Naive thymus-derived CD4-positive, alpha-beta T cell (primary cell): ENCODE measurements around the gene CCDC127. TPM values are rescaled to one million over a fixed set of nuclear protein-coding genes. Genes with fewer than 3 reads are reported as not detected.
"Not testable (repeated sequence)": the region's sequence is repeated elsewhere in the genome, so short reads cannot be mapped to it uniquely, and the experiment has no call there.

Source experiments
- ATAC-seq: fragments of 150-1000 bp; cut with Tn5 transposase; 2 replicates; pipeline ENCODE4 v1.10.0; 2021; ENCODE audit warnings: mild to moderate bottlenecking, moderate library complexity
- CTCF ChIA-PET: fragments of 350-600 bp; sonication (Branson Sonifier 250); formaldehyde crosslinking; loops from one replicate; lab custom pipeline; 2021; ENCODE audit warnings: antibody characterized with exemption; lab: Charles Lee
- POLR2A ChIA-PET: fragments of 350-600 bp; sonication (Branson Sonifier 250); formaldehyde crosslinking; loops from one replicate; lab custom pipeline; 2021; ENCODE audit warnings: antibody characterized with exemption, inconsistent platforms; lab: Charles Lee
- DNase-seq, 9 donors: peaks; one replicate each; pipeline versions ENCODE4 v3.0.0 to v3.0.0-alpha.2; 2020 to 2022; ENCODE audit warnings: mixed read lengths in 1 of 9
- H3K27ac ChIP-seq: one replicate; pipeline ENCODE4 v1.7.0; 2013; ENCODE audit warnings: mild to moderate bottlenecking, low read depth, low read length, moderate library complexity
- H3K27me3 ChIP-seq, 2 donors: one replicate each; pipeline ENCODE4 v1.7.0; 2013; ENCODE audit warnings: low read length in 2 of 2, mild to moderate bottlenecking in 2 of 2, moderate library complexity in 2 of 2; ENCODE audit not compliant: control insufficient read depth in 2 of 2, insufficient read depth in 2 of 2
- H3K36me3 ChIP-seq, 3 experiments: 1 replicate in 2 of 3; 2 replicates in 1 of 3; pipeline ENCODE4 v1.7.0; 2013; ENCODE audit warnings: low read length in 3 of 3, mild to moderate bottlenecking in 3 of 3, moderate library complexity in 1 of 3; ENCODE audit not compliant: insufficient read depth in 3 of 3, control insufficient read depth in 2 of 3
- H3K4me1 ChIP-seq, 2 donors: one replicate each; pipeline ENCODE4 v1.7.0; 2013; ENCODE audit warnings: low read length in 2 of 2, mild to moderate bottlenecking in 2 of 2, moderate library complexity in 1 of 2; ENCODE audit not compliant: control insufficient read depth in 2 of 2, insufficient read depth in 2 of 2
- H3K4me3 ChIP-seq: 2 replicates; pipeline ENCODE4 v1.7.0; 2013; ENCODE audit warnings: mild to moderate bottlenecking, low read length
- H3K9me3 ChIP-seq, 3 experiments: 1 replicate in 2 of 3; 2 replicates in 1 of 3; pipeline ENCODE4 v1.7.0; 2013; ENCODE audit warnings: low read length in 3 of 3; ENCODE audit not compliant: control insufficient read depth in 2 of 3
- H3K27ac Mint-ChIP-seq, 9 donors: one replicate each; pipeline ENCODE4 v1.8.0; 2020 to 2022; ENCODE audit warnings: mixed read lengths in 9 of 9, mild to moderate bottlenecking in 8 of 9, moderate library complexity in 5 of 9, inconsistent platforms in 2 of 9
- H3K27me3 Mint-ChIP-seq, 5 donors: one replicate each; pipeline ENCODE4 v1.8.0; 2021 to 2022; ENCODE audit warnings: mixed read lengths in 5 of 5, mild to moderate bottlenecking in 1 of 5
- H3K36me3 Mint-ChIP-seq, 5 donors: one replicate each; pipeline ENCODE4 v1.8.0; 2020 to 2022; ENCODE audit warnings: mixed read lengths in 5 of 5, mild to moderate bottlenecking in 3 of 5, inconsistent platforms in 1 of 5
- H3K4me1 Mint-ChIP-seq, 7 donors: one replicate each; pipeline ENCODE4 v1.8.0; 2020 to 2022; ENCODE audit warnings: mixed read lengths in 7 of 7, mild to moderate bottlenecking in 3 of 7, inconsistent platforms in 1 of 7
- H3K4me3 Mint-ChIP-seq, 10 donors: one replicate each; pipeline ENCODE4 v1.8.0; 2020 to 2022; ENCODE audit warnings: mild to moderate bottlenecking in 10 of 10, mixed read lengths in 10 of 10, moderate library complexity in 6 of 10, inconsistent platforms in 2 of 10
- H3K9me3 Mint-ChIP-seq, 11 donors: one replicate each; pipeline ENCODE4 v1.8.0; 2020 to 2022; ENCODE audit warnings: mixed read lengths in 11 of 11, mild to moderate bottlenecking in 4 of 11, inconsistent platforms in 1 of 11, moderate library complexity in 1 of 11
- intact Hi-C, 2 donors: fragments of 100-400 bp; cut with micrococcal nuclease; formaldehyde crosslinking; loops; one replicate each; pipeline ENCODE4 v1.15.1; 2023
- polyA plus RNA-seq, 2 donors: library from polyadenylated mRNA; unstranded; fragments of 300-500 nt; fragmentation: Illumina TruSeq; gene quantifications; one replicate each; pipeline ENCODE4 v1.2.3, GENCODE V29; 2021
- total RNA-seq, 6 experiments: library from RNA in 5 of 6; stranded (reverse) in 5 of 6; gene quantifications; 1 replicate in 5 of 6; 2 replicates in 1 of 6; pipeline ENCODE4 v1.2.3 and lab custom pipeline; 2021 to 2026

The CCDC127 gene
- total and polyA plus RNA-seq, 7 experiments from 2014 or later: 2.9 to 9.7 (median 5.6) TPM

GRCh38 chr5:218457-219291 is 721 bp upstream of the CCDC127 start:
- peak overlapping the region; percentile 92 for H3K27ac ChIP-seq
- intact Hi-C loops: loop anchor here (1.0 to 5.0 kb wide), 6 partner anchors 24 to 225 kb away; partner anchors contain the start of genes EXOC3 (in 2 of the 2) and PDCD6 (in 1 of the 2)
- ATAC-seq: peak; percentile 12
- no peaks in the 10 kb centered on the region for H3K9me3 Mint-ChIP-seq
- peaks cover 0 to 14% (median 0%) of the 10 kb centered on the region in 3 experiments for H3K36me3 ChIP-seq
- peaks cover 13 to 14% of the 10 kb centered on the region in 2 donors for H3K4me1 ChIP-seq
- H3K4me3 Mint-ChIP-seq: peak overlapping the region; percentile 93 to 97 (median 96)
- H3K4me3 ChIP-seq: peak overlapping the region; percentile 65
- peak overlapping the region; percentile 87 to 96 (median 94) for H3K27ac Mint-ChIP-seq
- POLR2A ChIA-PET: interaction anchor here (0.6 to 3.8 kb wide), 9 partner anchors 16 to 1582 kb away, joined by 3 to 27 read pairs (median 4); partner anchors contain the start of genes LRRC14B, NDUFS6 and PDCD6
- H3K27me3 ChIP-seq: no peaks in the 10 kb centered on the region
- peak in 8 of 9 donors; percentile 7 to 52 (median 11) for DNase-seq
- H3K4me1 Mint-ChIP-seq: peaks cover 46 to 74% (median 60%) of the 10 kb centered on the region in 7 donors
- CTCF ChIA-PET: interaction anchor here (1.2 kb wide), 1 partner anchor 30 kb away, joined by 7 read pairs; no protein-coding TSS in a partner anchor
- H3K9me3 ChIP-seq: no peaks in the 10 kb centered on the region
- peaks cover 0 to 2% (median 0%) of the 10 kb centered on the region in 5 donors for H3K27me3 Mint-ChIP-seq
- H3K36me3 Mint-ChIP-seq: peaks cover 0 to 21% (median 8%) of the 10 kb centered on the region in 5 donors

GRCh38 chr5:216076-216475 is 1.9 kb downstream of the CCDC127 start:
- Mint-ChIP-seq H3K27ac (peak overlapping the region in 4 of 9 donors; percentile 5 to 67 (median 34)), H3K36me3 (peaks cover 0 to 19% (median 10%) of the 10 kb centered on the region in 5 donors), H3K4me3 (peak overlapping the region in 7 of 10 donors; percentile 6 to 73 (median 44)), H3K4me1 (peaks cover 29 to 50% (median 42%) of the 10 kb centered on the region in 7 donors)
- H3K4me3 ChIP-seq, H3K9me3 Mint-ChIP-seq, DNase-seq, H3K9me3 ChIP-seq, H3K27me3 Mint-ChIP-seq, H3K4me1 ChIP-seq, POLR2A ChIA-PET, H3K27me3 ChIP-seq, H3K27ac ChIP-seq, ATAC-seq, CTCF ChIA-PET: not testable (repeated sequence)
- intact Hi-C loops: loop anchor here in 1 of 2 donors (5.0 kb wide), 1 partner anchor 226 kb away; the partner anchor contains the start of gene EXOC3
- H3K36me3 ChIP-seq: peaks cover 0 to 17% (median 0%) of the 10 kb centered on the region in 3 experiments

GRCh38 chr5:215256-215655 is 2.7 kb downstream of the CCDC127 start:
- intact Hi-C loops: loop anchor here in 1 of 2 donors (5.0 kb wide), 1 partner anchor 227 kb away; the partner anchor contains the start of gene EXOC3
- H3K27me3 Mint-ChIP-seq, H3K27ac ChIP-seq, H3K9me3 ChIP-seq, H3K27me3 ChIP-seq, POLR2A ChIA-PET, ATAC-seq, CTCF ChIA-PET, H3K4me1 ChIP-seq, DNase-seq, H3K4me3 ChIP-seq, H3K9me3 Mint-ChIP-seq: not testable (repeated sequence)
- peak overlapping the region; percentile 22 to 73 (median 54) for H3K4me3 Mint-ChIP-seq
- H3K4me1 Mint-ChIP-seq: peaks cover 25 to 45% (median 38%) of the 10 kb centered on the region in 7 donors
- peaks cover 0 to 17% (median 0%) of the 10 kb centered on the region in 3 experiments for H3K36me3 ChIP-seq
- H3K36me3 Mint-ChIP-seq: peaks cover 0 to 22% (median 10%) of the 10 kb centered on the region in 5 donors
- H3K27ac Mint-ChIP-seq: peak overlapping the region in 5 of 9 donors; percentile 3 to 58 (median 10)

- peak overlapping the region in 4 of 9 donors; percentile 32 to 74 (median 35) for H3K27ac Mint-ChIP-seq
- ATAC-seq (no peak), DNase-seq (no peak)
- intact Hi-C loops: no loop called here
- H3K4me3 Mint-ChIP-seq: peak overlapping the region in 6 of 10 donors; percentile 18 to 65 (median 38)
- H3K4me1 Mint-ChIP-seq: peaks cover 30 to 51% (median 44%) of the 10 kb centered on the region in 7 donors
- peaks cover 0 to 28% (median 12%) of the 10 kb centered on the region in 5 donors for H3K36me3 Mint-ChIP-seq
- Histone ChIP-seq H3K36me3 (peaks cover 0 to 16% (median 0%) of the 10 kb centered on the region in 3 experiments), H3K4me1 (no peaks in the 10 kb centered on the region), H3K27ac (no peak overlapping the region), H3K4me3 (no peak overlapping the region), H3K27me3 (no peaks in the 10 kb centered on the region), H3K9me3 (no peaks in the 10 kb centered on the region)
- H3K9me3 Mint-ChIP-seq: no peaks in the 10 kb centered on the region
- ChIA-PET POLR2A (interaction anchor here (0.6 kb wide), 1 partner anchor 248 kb away, joined by 3 read pairs; no protein-coding TSS in a partner anchor), CTCF (no interaction called here)
- peaks cover 0 to under 1% (median 0%) of the 10 kb centered on the region in 5 donors for H3K27me3 Mint-ChIP-seq
These were observed 4.1 kb downstream of the CCDC127 start for GRCh38 chr5:213803-214395.

GRCh38 chr5:208449-209114 is 9.4 kb downstream of the CCDC127 start:
- H3K4me3 ChIP-seq: no peak overlapping the region
- no peaks in the 10 kb centered on the region for H3K27me3 ChIP-seq
- no peak overlapping the region for H3K4me3 Mint-ChIP-seq
- no peak for DNase-seq
- no peaks in the 10 kb centered on the region for H3K9me3 ChIP-seq
- intact Hi-C loops: no loop called here
- ChIA-PET POLR2A (no interaction called here), CTCF (no interaction called here)
- no peaks in the 10 kb centered on the region for H3K4me1 ChIP-seq
- ATAC-seq: no peak
- H3K27ac ChIP-seq: no peak overlapping the region
- peaks cover 0 to 39% (median 18%) of the 10 kb centered on the region in 5 donors for H3K36me3 Mint-ChIP-seq
- peaks cover 14 to 34% (median 21%) of the 10 kb centered on the region in 7 donors for H3K4me1 Mint-ChIP-seq
- H3K36me3 ChIP-seq: peaks cover 0 to 49% (median 0%) of the 10 kb centered on the region in 3 experiments
- H3K27me3 Mint-ChIP-seq: no peaks in the 10 kb centered on the region
- no peak overlapping the region for H3K27ac Mint-ChIP-seq
- no peaks in the 10 kb centered on the region for H3K9me3 Mint-ChIP-seq

GRCh38 chr5:207599-207998 is 10.4 kb downstream of the CCDC127 start:
- ATAC-seq (no peak), DNase-seq (no peak)
- Histone ChIP-seq H3K9me3 (no peaks in the 10 kb centered on the region), H3K27ac (no peak overlapping the region), H3K4me3 (no peak overlapping the region), H3K36me3 (peaks cover 0 to 52% (median 0%) of the 10 kb centered on the region in 3 experiments), H3K4me1 (no peaks in the 10 kb centered on the region), H3K27me3 (no peaks in the 10 kb centered on the region)
- intact Hi-C loops: no loop called here
- no peaks in the 10 kb centered on the region for H3K27me3 Mint-ChIP-seq
- H3K9me3 Mint-ChIP-seq: no peaks in the 10 kb centered on the region
- POLR2A ChIA-PET: no interaction called here
- CTCF ChIA-PET: no interaction called here
- H3K4me3 Mint-ChIP-seq: no peak overlapping the region
- peak overlapping the region in 1 of 9 donors; percentile 43 for H3K27ac Mint-ChIP-seq
- peaks cover 14 to 30% (median 20%) of the 10 kb centered on the region in 7 donors for H3K4me1 Mint-ChIP-seq
- peaks cover 0 to 40% (median 18%) of the 10 kb centered on the region in 5 donors for H3K36me3 Mint-ChIP-seq
